HG03558 (cell line): Measurements from ENCODE around the gene TFEB.

ENCODE experiments used
- ATAC-seq: cut with Tn5 transposase; IDR thresholded peaks from one replicate; pipeline ENCODE4 v1.9.1; 2021; ENCODE audit warnings: moderate number of reproducible peaks; ENCODE audit not compliant: unreplicated experiment; ENCODE audit errors: extremely low read depth

The TFEB gene

GRCh38 chr6:41709375-41709774 is 26.0 kb downstream of the TFEB start:
- no peak for ATAC-seq

- no peak for ATAC-seq
Observed at GRCh38 chr6:41708856-41709255, 26.6 kb downstream of the TFEB start.

- ATAC-seq = no peak
Observed at GRCh38 chr6:41707565-41708200, 27.7 kb downstream of the TFEB start.

GRCh38 chr6:41706876-41707564 is 28.4 kb downstream of the TFEB start:
- ATAC-seq = no peak

GRCh38 chr6:41705996-41706835 is 29.2 kb downstream of the TFEB start:
- peak; percentile 39 for ATAC-seq

GRCh38 chr6:41705311-41705995 is 30.0 kb downstream of the TFEB start:
- ATAC-seq = no peak

- no peak for ATAC-seq
Observed at GRCh38 chr6:41704656-41705310, 30.6 kb downstream of the TFEB start.

- no peak for ATAC-seq
Observed at GRCh38 chr6:41704028-41704427, 31.4 kb downstream of the TFEB start.

GRCh38 chr6:41702771-41703494 is 32.5 kb downstream of the TFEB start:
- no peak for ATAC-seq

GRCh38 chr6:41702089-41702745 is 33.2 kb downstream of the TFEB start:
- no peak for ATAC-seq

GRCh38 chr6:41700463-41701347 is 34.7 kb downstream of the TFEB start:
- no peak for ATAC-seq

- ATAC-seq = no peak
Observed at GRCh38 chr6:41699063-41699462, 36.3 kb downstream of the TFEB start.

GRCh38 chr6:41697861-41698781 is 37.3 kb downstream of the TFEB start:
- no peak for ATAC-seq

GRCh38 chr6:41696788-41697187 is 38.6 kb downstream of the TFEB start:
- no peak for ATAC-seq

GRCh38 chr6:41695825-41696224 is 39.6 kb downstream of the TFEB start:
- no peak for ATAC-seq

GRCh38 chr6:41694815-41695526 is 40.4 kb downstream of the TFEB start:
- ATAC-seq = no peak
